Embryonic facial prominence (tissue), 1 donor: ENCODE measurements around the gene SAMD9.
"Not testable (repeated sequence)": the region's sequence is repeated elsewhere in the genome, so short reads cannot be mapped to it uniquely, and the experiment has no call there.

Experiments
- DNase-seq: peaks from one replicate; pipeline ENCODE4 v3.0.0-alpha.2; 2016; ENCODE audit errors: extremely low spot score

SAMD9 gene

GRCh38 chr7:93120592-93121549, 3.1 kb upstream of the SAMD9 start:
- no peak for DNase-seq

GRCh38 chr7:93119191-93119905, 1.6 kb upstream of the SAMD9 start:
- DNase-seq: no peak

GRCh38 chr7:93117327-93117726, 452 bp downstream of the SAMD9 start:
- no peak for DNase-seq

GRCh38 chr7:93115796-93116195, 2.0 kb downstream of the SAMD9 start:
- no peak for DNase-seq

- no peak for DNase-seq
Observed at GRCh38 chr7:93108003-93108402, 9.8 kb downstream of the SAMD9 start.

- no peak for DNase-seq
Observed at GRCh38 chr7:93097388-93097787, 20.4 kb downstream of the SAMD9 start.

- no peak for DNase-seq
Observed at GRCh38 chr7:93092757-93093370, 24.9 kb downstream of the SAMD9 start.

- not testable (repeated sequence) for DNase-seq
Observed at GRCh38 chr7:93073357-93073756, 44.4 kb downstream of the SAMD9 start.

- no peak for DNase-seq
Observed at GRCh38 chr7:93062599-93062998, 55.2 kb downstream of the SAMD9 start.

- DNase-seq: no peak
Observed at GRCh38 chr7:93060865-93061264, 56.9 kb downstream of the SAMD9 start.

GRCh38 chr7:93060025-93060424, 57.8 kb downstream of the SAMD9 start:
- no peak for DNase-seq

GRCh38 chr7:93056621-93057020, 61.2 kb downstream of the SAMD9 start:
- DNase-seq: not testable (repeated sequence)

- DNase-seq: peak; percentile 67
Observed at GRCh38 chr7:93055543-93056107, 62.2 kb downstream of the SAMD9 start.

GRCh38 chr7:93054975-93055374, 62.8 kb downstream of the SAMD9 start:
- DNase-seq: no peak

- DNase-seq: no peak
Observed at GRCh38 chr7:93053949-93054943, 63.5 kb downstream of the SAMD9 start.

- no peak for DNase-seq
Observed at GRCh38 chr7:93053209-93053948, 64.4 kb downstream of the SAMD9 start.

GRCh38 chr7:93051660-93052059, 66.1 kb downstream of the SAMD9 start:
- DNase-seq: no peak
